ENCODE data around the gene RP9.

DNA sequence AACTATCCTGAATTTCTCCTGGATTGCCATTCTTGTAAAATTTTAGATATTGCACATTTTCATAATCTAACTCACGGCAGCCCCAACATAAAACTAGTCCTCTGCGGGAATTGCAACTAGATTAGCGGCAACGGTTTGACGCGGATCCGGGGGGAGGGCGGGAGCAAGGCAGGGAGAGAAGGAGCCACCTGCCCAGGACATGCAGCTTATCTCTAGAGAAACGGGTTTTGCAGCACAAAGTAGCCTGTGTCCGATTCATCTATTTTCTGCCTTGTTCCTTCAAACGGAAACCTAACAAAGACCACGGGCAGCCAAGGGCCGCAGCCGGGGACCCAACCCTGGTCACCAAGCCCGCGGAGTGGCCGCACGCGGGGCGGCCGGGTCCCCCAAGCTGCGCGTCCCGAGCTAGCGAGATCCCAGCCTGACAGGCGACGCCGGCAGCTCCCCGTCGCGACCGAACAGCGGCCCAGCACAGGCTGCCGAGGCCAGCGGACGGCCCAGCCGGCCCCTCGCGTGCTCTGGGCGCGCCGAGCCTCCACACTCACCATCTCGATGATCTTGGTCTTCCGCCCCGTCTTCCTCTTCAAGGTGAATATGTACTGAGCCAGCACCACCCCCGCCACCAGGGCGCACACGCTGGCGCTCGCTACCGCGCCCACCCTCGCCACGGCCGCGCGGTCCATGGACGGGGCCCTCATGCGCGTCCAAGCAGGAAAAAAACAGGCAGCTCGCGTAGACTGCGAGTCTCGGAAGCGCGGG, 47.0 kb downstream of the RP9 start, which contains the start of gene NT5C3A:
- TF ChIP-seq, protein P1, sequence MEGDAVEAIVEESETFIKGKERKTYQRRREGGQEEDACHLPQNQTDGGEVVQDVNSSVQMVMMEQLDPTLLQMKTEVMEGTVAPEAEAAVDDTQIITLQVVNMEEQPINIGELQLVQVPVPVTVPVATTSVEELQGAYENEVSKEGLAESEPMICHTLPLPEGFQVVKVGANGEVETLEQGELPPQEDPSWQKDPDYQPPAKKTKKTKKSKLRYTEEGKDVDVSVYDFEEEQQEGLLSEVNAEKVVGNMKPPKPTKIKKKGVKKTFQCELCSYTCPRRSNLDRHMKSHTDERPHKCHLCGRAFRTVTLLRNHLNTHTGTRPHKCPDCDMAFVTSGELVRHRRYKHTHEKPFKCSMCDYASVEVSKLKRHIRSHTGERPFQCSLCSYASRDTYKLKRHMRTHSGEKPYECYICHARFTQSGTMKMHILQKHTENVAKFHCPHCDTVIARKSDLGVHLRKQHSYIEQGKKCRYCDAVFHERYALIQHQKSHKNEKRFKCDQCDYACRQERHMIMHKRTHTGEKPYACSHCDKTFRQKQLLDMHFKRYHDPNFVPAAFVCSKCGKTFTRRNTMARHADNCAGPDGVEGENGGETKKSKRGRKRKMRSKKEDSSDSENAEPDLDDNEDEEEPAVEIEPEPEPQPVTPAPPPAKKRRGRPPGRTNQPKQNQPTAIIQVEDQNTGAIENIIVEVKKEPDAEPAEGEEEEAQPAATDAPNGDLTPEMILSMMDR (IDR thresholded peaks at IDR 0.05) = no peak
- TF ChIP-seq EP300 (IDR thresholded peaks at IDR 0.05) = no peak
